HFFc6 (cell line): ENCODE results near the gene AUH. TPM values are rescaled to one million over a fixed set of nuclear protein-coding genes. Genes with fewer than 3 reads are reported as not detected.

Source experiments
- DNase-seq: peaks from one replicate; pipeline ENCODE4 v3.0.0-alpha.2; 2018
- H3K27ac Mint-ChIP-seq: 2 replicates; pipeline ENCODE4 v1.8.0; 2020; ENCODE audit warnings: mild to moderate bottlenecking, mixed read lengths
- H3K27me3 Mint-ChIP-seq: 2 replicates; pipeline ENCODE4 v1.8.0; 2021; ENCODE audit warnings: mild to moderate bottlenecking, moderate library complexity, mixed read lengths; ENCODE audit not compliant: insufficient read depth
- H3K36me3 Mint-ChIP-seq: 2 replicates; pipeline ENCODE4 v1.8.0; 2021; ENCODE audit warnings: low read depth, mixed read lengths
- H3K4me1 Mint-ChIP-seq: 2 replicates; pipeline ENCODE4 v1.8.0; 2020; ENCODE audit warnings: low read depth, mixed read lengths
- H3K4me3 Mint-ChIP-seq: 2 replicates; pipeline ENCODE4 v1.8.0; 2020; ENCODE audit warnings: mild to moderate bottlenecking, moderate library complexity, mixed read lengths
- H3K9me3 Mint-ChIP-seq: 2 replicates; pipeline ENCODE4 v1.8.0; 2020; ENCODE audit warnings: mild to moderate bottlenecking, mixed read lengths
- CTCF ChIP-seq: fragments of 200-600 bp; sonication (generic); IDR thresholded peaks from 2 replicates; pipeline ENCODE4 v1.5.0; 2021; ENCODE audit warnings: antibody characterized with exemption, mild to moderate bottlenecking
- long read RNA-seq: library from polyadenylated mRNA; unstranded; transcript quantifications from one replicate; pipeline ENCODE4 v2.0.0, GENCODE V29; 2019
- total RNA-seq, 6 experiments: library from RNA; stranded (reverse); fragmentation: NEBNext Ultra II Directional; extraction: Animal tissue kit (Norgen Biotek cat#: 25700); gene quantifications; 2 replicates in 1 of 6; 3 replicates in 5 of 6; pipeline ENCODE4 v1.2.3, GENCODE V29; 2021

AUH gene, protein sequence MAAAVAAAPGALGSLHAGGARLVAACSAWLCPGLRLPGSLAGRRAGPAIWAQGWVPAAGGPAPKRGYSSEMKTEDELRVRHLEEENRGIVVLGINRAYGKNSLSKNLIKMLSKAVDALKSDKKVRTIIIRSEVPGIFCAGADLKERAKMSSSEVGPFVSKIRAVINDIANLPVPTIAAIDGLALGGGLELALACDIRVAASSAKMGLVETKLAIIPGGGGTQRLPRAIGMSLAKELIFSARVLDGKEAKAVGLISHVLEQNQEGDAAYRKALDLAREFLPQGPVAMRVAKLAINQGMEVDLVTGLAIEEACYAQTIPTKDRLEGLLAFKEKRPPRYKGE
- 10 to 100 TPM in 4 of 6 experiments, 1 to 10 TPM in 2; 9.8 to 11.3 (median 10.6) TPM for total RNA-seq
- long read RNA-seq, partial matches to known transcripts, result 1 of 14 reads
- long read RNA-seq, other reads (novel, unspliced or antisense), result 9 of 14 reads

- peak; percentile 59 for DNase-seq
- Mint-ChIP-seq H3K27ac (peak within 1 kb of the TSS; percentile 63), H3K9me3 (no peaks in the 10 kb centered on the region)
These were observed at the start of gene AUH for GRCh38 chr9:91361291-91362050. Gene AUH (minus strand): TSS chr9:91361918. CDS start chr9:91361889, 29 bp downstream.

DNA sequence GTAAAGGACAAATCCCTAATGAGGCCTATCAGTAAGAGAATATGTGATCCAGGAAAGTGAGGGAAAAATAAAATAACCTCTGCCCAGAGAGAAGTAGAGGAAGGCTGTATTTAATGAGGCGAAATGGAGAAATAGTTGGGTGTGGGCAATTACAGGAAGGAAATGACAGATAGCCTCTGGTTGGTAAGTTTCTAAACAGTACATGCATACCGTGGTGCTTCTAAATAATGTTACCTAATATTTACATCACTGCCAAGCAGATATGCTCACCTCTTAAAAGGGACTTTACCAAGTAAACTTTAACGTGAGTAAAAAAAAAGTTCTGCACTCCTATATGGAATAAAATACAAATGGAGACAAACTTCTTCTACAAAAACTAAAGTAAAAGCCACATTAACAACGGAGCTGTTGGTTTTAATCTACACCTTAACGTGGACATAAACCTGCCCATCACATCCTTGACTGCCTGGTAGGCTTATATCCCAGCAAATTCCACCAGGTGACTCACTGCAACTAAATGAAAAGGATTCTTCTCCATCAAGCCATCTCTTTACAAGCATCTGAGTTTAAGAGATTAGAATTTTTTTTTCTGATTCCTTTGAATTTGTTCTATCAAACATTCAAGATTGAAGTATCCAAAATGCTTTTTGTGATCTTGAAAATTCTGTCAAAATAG, 49.5 kb upstream of the AUH start:
- peaks cover 3% of the 10 kb centered on the region; the same call in 1 of the 2 replicates for H3K27me3 Mint-ChIP-seq
- peak overlapping the region; percentile 52 for H3K4me3 Mint-ChIP-seq
- H3K36me3 Mint-ChIP-seq, result peaks cover 43% of the 10 kb centered on the region
- H3K27ac Mint-ChIP-seq, result peak overlapping the region; percentile 40
- 0 out of 2 replicates have a peak, but pooled peaks have one; percentile 12 for TF ChIP-seq CTCF
- DNase-seq, result peak; percentile 38
- peaks cover 91% of the 10 kb centered on the region for H3K4me1 Mint-ChIP-seq
- no peaks in the 10 kb centered on the region for H3K9me3 Mint-ChIP-seq

More at GRCh38 chr9:91361291-91362050, at the start of gene AUH:
- TF ChIP-seq CTCF, result 0 out of 2 replicates have a peak, but pooled peaks have one; percentile 29
- Mint-ChIP-seq H3K4me1 (peaks cover 38% of the 10 kb centered on the region), H3K36me3 (peaks cover 14% of the 10 kb centered on the region; the same call in 1 of the 2 replicates), H3K4me3 (peak within 1 kb of the TSS; percentile 95), H3K27me3 (no peaks in the 10 kb centered on the region; the same call in 1 of the 2 replicates)

GRCh38 chr9:91410161-91410560, 48.4 kb upstream of the AUH start:
- peaks cover 43% of the 10 kb centered on the region for H3K36me3 Mint-ChIP-seq
- peaks cover 80% of the 10 kb centered on the region for H3K4me1 Mint-ChIP-seq
- TF ChIP-seq CTCF, result no peak
- no peak for DNase-seq
- no peak overlapping the region for H3K4me3 Mint-ChIP-seq
- H3K9me3 Mint-ChIP-seq, result no peaks in the 10 kb centered on the region
- peaks cover 3% of the 10 kb centered on the region; the same call in 1 of the 2 replicates for H3K27me3 Mint-ChIP-seq
- peak overlapping the region; percentile 26; the same call in 1 of the 2 replicates for H3K27ac Mint-ChIP-seq

- Mint-ChIP-seq H3K4me1 (peaks cover 65% of the 10 kb centered on the region), H3K36me3 (peaks cover 32% of the 10 kb centered on the region), H3K4me3 (no peak overlapping the region), H3K27me3 (peaks cover 3% of the 10 kb centered on the region; the same call in 1 of the 2 replicates), H3K27ac (peak overlapping the region; percentile 69), H3K9me3 (no peaks in the 10 kb centered on the region)
- no peak for TF ChIP-seq CTCF
- peak; percentile 57 for DNase-seq
These were observed 46.8 kb upstream of the AUH start for GRCh38 chr9:91408475-91408874.
